A549 treated with Hydrocortisone at 1 μM for 4 hours (cell line): ENCODE data around the gene KIAA0825. TPM values are rescaled to one million over a fixed set of nuclear protein-coding genes. Genes with fewer than 3 reads are reported as not detected.

Experiments
- total RNA-seq: library from RNA; stranded (reverse); fragments of 200-300 nt; extraction: Qiagen RNA extraction; gene quantifications from 5 replicates; pipeline ENCODE4 v1.2.3, GENCODE V29; 2022

KIAA0825 gene, protein sequence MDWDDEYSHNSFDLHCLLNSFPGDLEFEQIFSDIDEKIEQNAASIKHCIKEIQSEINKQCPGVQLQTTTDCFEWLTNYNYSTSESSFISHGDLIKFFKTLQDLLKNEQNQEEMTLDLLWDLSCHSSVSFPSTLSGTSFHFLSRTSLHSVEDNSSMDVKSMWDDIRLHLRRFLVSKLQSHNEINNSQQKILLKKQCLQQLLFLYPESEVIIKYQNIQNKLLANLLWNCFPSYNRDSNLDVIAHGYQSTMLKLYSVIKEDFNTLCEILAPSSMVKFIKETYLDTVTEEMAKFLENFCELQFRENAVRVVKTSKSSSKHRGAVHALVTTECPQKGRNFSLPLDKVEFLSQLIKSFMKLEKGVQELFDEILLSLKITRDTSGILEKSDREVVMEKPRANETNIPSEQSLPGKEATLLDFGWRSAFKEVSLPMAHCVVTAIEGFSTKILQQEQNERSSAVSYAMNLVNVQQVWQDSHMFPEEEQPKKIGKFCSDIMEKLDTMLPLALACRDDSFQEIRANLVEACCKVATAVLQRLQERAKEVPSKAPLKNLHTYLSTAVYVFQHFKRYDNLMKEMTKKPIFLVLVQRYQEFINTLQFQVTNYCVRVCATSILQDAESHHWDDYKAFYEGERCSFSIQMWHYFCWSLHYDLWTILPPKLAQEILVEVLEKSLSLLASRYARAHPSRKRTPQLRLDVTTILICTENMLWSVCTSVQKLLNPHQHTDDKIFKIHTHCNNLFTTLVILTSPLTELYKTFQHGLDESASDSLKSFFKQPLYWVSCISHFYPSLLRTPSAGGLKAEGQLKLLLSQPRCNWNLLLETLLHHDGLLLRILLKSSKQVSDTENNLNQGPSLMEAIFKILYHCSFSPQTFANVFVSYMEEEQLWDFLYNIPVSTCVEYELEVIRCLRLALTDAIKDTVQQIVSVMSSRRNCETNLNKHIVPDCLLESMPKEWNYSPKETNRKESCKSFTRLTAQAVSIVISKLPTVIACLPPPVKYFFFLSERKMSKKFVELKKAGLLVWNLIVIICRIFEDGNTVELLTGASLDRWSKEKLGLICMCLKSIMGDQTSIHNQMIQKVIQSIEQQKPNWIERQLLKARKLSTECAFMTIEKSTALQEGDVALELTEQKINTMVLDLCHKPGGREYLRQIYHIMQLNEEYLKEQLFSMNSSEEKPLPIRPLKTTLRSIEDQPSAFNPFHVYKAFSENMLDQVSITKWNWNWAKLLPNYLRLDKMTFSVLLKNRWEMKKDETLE (N-terminal part only)
- 0.39 to 0.55 TPM (median 0.46 TPM) in 5 replicates for total RNA-seq

GRCh38 chr5:94618493-94619328 is at the start of gene KIAA0825, which contains the start of gene SLF1:
Gene KIAA0825, minus strand, starts transcription at chr5:94618604. Its CDS starts 81,478 bp downstream, at chr5:94537126.
Gene SLF1, plus strand, starts transcription at chr5:94618669. Its CDS starts 10,142 bp downstream, at chr5:94628811.

Other genes with a start within 250 kb of the KIAA0825 start
- gene SLF1, start 65 bp upstream of the KIAA0825 start, total RNA-seq = 8.7 to 10.1 TPM (median 9.3 TPM) in 5 replicates